Mesothelial cell of epicardium (in vitro differentiated cells): Measurements from ENCODE around the gene PLCXD3. TPM values are rescaled to one million over a fixed set of nuclear protein-coding genes. Genes with fewer than 3 reads are reported as not detected.
A peak's percentile ranks its signal among the peaks of the same experiment; 100 is the strongest.

Source experiments
- DNase-seq, 2 experiments: peaks; one replicate each; pipeline ENCODE4 v3.0.0; 2021; ENCODE audit warnings: low spot score in 2 of 2; ENCODE audit not compliant: unreplicated experiment in 2 of 2
- H3K27ac Mint-ChIP-seq: 2 replicates; pipeline ENCODE4 v1.8.0; 2021; ENCODE audit warnings: mixed read lengths
- H3K27me3 Mint-ChIP-seq: 2 replicates; pipeline ENCODE4 v1.8.0; 2021; ENCODE audit warnings: low read depth, mixed read lengths
- H3K36me3 Mint-ChIP-seq: 2 replicates; pipeline ENCODE4 v1.8.0; 2021; ENCODE audit warnings: mixed read lengths
- H3K4me1 Mint-ChIP-seq: 2 replicates; pipeline ENCODE4 v1.8.0; 2021; ENCODE audit warnings: mixed read lengths
- H3K4me3 Mint-ChIP-seq: 2 replicates; pipeline ENCODE4 v1.8.0; 2021; ENCODE audit warnings: mild to moderate bottlenecking, moderate library complexity, mixed read lengths
- H3K9me3 Mint-ChIP-seq: 2 replicates; pipeline ENCODE4 v1.8.0; 2021; ENCODE audit warnings: mixed read lengths
- total RNA-seq: library from RNA; stranded (reverse); gene quantifications from 3 replicates; pipeline ENCODE4 v1.2.1, GENCODE V29; 2021
- TF ChIP-seq, protein P1 (sequence below): fragments of 200-600 bp; sonication (generic); IDR thresholded peaks from one replicate; pipeline ENCODE4 v1.5.0; 2021; ENCODE audit warnings: antibody characterized with exemption; ENCODE audit not compliant: unreplicated experiment

PLCXD3 gene, protein sequence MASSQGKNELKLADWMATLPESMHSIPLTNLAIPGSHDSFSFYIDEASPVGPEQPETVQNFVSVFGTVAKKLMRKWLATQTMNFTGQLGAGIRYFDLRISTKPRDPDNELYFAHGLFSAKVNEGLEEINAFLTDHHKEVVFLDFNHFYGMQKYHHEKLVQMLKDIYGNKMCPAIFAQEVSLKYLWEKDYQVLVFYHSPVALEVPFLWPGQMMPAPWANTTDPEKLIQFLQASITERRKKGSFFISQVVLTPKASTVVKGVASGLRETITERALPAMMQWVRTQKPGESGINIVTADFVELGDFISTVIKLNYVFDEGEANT
- not detected in 3 replicates for total RNA-seq

DNA sequence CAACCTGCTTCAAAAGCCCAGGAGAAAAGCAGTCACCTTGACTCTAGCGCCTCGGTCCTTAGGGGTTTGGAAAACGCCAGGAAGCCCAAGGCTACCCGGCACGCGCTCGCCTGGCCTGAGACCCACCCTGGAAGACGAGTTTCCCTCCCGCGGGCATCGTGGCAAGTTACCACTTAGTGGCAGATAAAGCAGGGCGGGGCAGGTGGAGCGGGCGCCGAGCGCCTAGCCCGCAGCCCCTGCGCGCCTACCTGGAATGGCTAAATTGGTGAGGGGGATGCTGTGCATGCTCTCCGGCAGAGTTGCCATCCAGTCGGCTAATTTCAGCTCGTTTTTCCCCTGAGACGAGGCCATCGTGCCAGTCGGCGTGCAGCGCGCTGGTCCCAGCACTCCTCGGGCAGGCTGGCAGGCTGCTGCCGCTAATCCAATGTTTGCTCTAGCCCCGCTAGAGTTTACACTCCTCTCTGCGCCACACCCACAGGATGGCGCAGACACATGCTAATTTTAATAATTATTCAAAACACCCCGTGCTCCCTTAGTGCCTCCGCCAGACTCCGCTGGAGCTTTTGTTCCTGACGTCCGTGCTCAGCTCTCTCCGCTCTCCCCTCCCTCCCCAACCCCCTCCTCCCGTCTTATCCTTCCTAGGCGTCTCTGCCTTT, at the start of gene PLCXD3:
Gene PLCXD3 (minus strand): TSS at position 426 of the 656 bp plus-strand sequence. CDS start 75 bp downstream, at position 351.
- Mint-ChIP-seq H3K27ac (no peak within 1 kb of the TSS), H3K27me3 (peaks cover 82% of the 10 kb centered on the region), H3K36me3 (no peaks in the 10 kb centered on the region), H3K4me1 (peaks cover 12% of the 10 kb centered on the region), H3K9me3 (no peaks in the 10 kb centered on the region), H3K4me3 (peak within 1 kb of the TSS; percentile 56)
- TF ChIP-seq, protein P1, sequence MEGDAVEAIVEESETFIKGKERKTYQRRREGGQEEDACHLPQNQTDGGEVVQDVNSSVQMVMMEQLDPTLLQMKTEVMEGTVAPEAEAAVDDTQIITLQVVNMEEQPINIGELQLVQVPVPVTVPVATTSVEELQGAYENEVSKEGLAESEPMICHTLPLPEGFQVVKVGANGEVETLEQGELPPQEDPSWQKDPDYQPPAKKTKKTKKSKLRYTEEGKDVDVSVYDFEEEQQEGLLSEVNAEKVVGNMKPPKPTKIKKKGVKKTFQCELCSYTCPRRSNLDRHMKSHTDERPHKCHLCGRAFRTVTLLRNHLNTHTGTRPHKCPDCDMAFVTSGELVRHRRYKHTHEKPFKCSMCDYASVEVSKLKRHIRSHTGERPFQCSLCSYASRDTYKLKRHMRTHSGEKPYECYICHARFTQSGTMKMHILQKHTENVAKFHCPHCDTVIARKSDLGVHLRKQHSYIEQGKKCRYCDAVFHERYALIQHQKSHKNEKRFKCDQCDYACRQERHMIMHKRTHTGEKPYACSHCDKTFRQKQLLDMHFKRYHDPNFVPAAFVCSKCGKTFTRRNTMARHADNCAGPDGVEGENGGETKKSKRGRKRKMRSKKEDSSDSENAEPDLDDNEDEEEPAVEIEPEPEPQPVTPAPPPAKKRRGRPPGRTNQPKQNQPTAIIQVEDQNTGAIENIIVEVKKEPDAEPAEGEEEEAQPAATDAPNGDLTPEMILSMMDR: no peak
- DNase-seq: no peak

DNA sequence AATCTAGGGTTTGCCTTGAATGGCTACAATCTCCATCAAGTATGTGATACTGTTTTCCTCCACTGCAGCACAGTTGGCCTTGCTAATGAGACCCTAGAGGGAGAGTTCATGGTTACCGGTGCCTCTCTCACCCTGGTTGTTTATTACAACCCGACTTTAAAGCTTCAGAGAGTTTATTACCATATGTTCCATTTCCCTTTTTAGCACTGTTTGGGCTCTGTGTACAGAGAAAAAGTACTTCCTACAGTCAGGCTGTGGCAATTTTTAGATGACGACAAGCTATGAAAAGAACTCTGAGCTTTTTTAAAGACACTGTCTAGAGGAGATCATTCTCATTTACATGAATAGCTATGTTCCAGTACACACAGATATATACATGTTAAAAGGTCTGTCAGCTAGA, 48.8 kb upstream of the PLCXD3 start:
- no peaks in the 10 kb centered on the region for H3K4me1 Mint-ChIP-seq
- H3K27ac Mint-ChIP-seq: no peak overlapping the region

DNA sequence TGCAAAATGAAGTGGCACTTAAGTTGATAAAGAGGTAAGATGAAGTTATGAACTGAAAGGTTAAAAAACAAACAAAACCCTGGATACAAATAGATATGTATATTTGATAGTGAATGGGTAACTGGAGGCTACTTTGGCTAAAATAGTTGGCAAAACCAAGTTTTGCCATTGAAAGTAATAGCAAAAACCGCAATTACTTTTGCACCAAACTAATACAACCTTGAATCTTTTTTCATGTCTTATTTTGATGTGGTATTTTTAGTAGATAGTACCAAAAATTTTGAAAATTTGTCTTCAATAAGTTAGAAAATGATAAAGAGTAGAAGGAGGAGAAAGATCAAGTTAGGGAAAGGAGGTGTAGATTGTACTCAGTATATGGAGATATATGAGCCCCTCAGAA, 47.9 kb upstream of the PLCXD3 start:
- Mint-ChIP-seq H3K27me3 (no peaks in the 10 kb centered on the region), H3K36me3 (no peaks in the 10 kb centered on the region), H3K4me1 (no peaks in the 10 kb centered on the region), H3K4me3 (no peak overlapping the region), H3K27ac (no peak overlapping the region), H3K9me3 (peaks cover 4% of the 10 kb centered on the region)
- DNase-seq: no peak
- TF ChIP-seq, protein P1: no peak

More for the DNA sequence above, 48.8 kb upstream of the PLCXD3 start:
- DNase-seq: no peak
- Mint-ChIP-seq H3K9me3 (peaks cover 9% of the 10 kb centered on the region), H3K27me3 (no peaks in the 10 kb centered on the region), H3K36me3 (no peaks in the 10 kb centered on the region), H3K4me3 (no peak overlapping the region)
- TF ChIP-seq, protein P1: no peak

DNA sequence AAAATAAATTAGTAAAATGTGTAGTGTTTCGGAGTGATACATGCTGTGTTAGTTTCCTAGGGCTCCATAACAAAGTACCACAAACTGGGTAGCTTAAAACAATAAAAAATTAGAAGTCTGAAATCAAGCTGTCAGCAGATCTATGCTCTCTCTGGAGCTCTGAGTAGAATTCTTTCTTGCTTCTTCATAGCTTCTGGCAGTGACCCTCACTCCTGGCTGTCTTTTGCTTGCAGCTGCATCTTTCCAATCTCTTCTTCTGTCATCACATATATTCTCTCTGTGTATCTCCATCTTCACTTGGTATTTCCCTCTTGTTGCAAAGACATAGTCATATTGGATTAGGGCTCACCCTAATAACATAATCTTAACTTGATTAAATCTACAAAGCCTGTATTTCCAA, 37.6 kb upstream of the PLCXD3 start:
- Mint-ChIP-seq H3K4me3 (no peak overlapping the region), H3K36me3 (no peaks in the 10 kb centered on the region), H3K27ac (no peak overlapping the region), H3K4me1 (no peaks in the 10 kb centered on the region), H3K27me3 (no peaks in the 10 kb centered on the region), H3K9me3 (peaks cover 22% of the 10 kb centered on the region)
- no peak for DNase-seq
- TF ChIP-seq, protein P1: no peak

DNA sequence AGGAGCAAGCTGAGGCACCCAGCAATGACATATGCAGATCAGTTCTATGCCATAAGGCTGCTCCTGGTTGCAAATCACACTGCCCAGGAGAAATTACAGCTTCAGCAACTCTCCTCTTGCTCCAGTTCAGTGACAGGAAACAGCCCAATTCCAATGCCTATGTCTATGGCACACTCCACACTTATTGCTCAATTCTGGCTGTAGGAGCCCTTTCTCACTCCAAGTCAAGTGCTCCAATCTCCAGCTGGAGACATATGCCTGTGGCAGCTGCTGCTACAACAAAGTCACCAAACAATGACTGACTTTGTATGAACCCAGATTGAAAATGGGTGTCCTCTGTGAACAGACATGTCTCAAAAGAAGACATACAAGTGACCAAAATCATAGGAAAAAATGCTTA, 31.8 kb upstream of the PLCXD3 start:
- peaks cover under 1% of the 10 kb centered on the region for H3K9me3 Mint-ChIP-seq
- DNase-seq: no peak
- no peak overlapping the region for H3K27ac Mint-ChIP-seq
- TF ChIP-seq, protein P1: no peak
- H3K27me3 Mint-ChIP-seq: no peaks in the 10 kb centered on the region
- H3K36me3 Mint-ChIP-seq: no peaks in the 10 kb centered on the region
- no peak overlapping the region for H3K4me3 Mint-ChIP-seq
- no peaks in the 10 kb centered on the region for H3K4me1 Mint-ChIP-seq
